ENCODE data around the gene GRAPL.
"Not testable (repeated sequence)": the region's sequence is repeated elsewhere in the genome, so short reads cannot be mapped to it uniquely, and the experiment has no call there.

Gene GRAPL

GRCh38 chr17:19137959-19138358 lies 10.6 kb downstream of the GRAPL start:
- not testable (repeated sequence) for DNase-seq

- not testable (repeated sequence) for DNase-seq
Measured at GRCh38 chr17:19141366-19142155, 14.2 kb downstream of the GRAPL start.

- not testable (repeated sequence) for DNase-seq
Measured at GRCh38 chr17:19142419-19142818, 15.0 kb downstream of the GRAPL start.

- not testable (repeated sequence) for DNase-seq
Measured at GRCh38 chr17:19143097-19143777, 15.8 kb downstream of the GRAPL start.

GRCh38 chr17:19144373-19144772 lies 17.0 kb downstream of the GRAPL start:
- DNase-seq: not testable (repeated sequence)

GRCh38 chr17:19145471-19145870 lies 18.1 kb downstream of the GRAPL start:
- not testable (repeated sequence) for DNase-seq

GRCh38 chr17:19150678-19151615 lies 23.6 kb downstream of the GRAPL start:
- not testable (repeated sequence) for DNase-seq

GRCh38 chr17:19157628-19158027 lies 30.2 kb downstream of the GRAPL start:
- DNase-seq: not testable (repeated sequence)

DNA sequence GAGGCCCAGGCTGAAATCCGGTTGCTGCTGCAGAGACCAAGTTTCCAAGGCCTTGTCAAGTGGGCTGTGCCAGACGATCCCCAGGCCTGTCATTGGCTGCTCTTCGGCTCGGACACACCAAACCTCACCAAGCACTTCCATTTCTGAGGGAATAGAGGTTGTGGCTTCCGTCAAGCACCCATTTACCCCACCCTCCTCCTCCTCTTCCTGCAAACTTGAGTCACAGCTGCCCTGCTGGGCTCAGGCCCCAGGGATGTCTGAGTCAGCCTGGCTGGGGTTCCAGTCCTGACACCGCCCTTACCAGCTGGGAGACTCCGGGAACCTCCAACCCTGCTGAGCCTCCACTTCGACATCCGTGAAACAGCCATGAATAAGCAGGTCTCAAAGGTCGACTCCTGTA lies 31.1 kb downstream of the GRAPL start:
- not testable (repeated sequence) for DNase-seq

DNA sequence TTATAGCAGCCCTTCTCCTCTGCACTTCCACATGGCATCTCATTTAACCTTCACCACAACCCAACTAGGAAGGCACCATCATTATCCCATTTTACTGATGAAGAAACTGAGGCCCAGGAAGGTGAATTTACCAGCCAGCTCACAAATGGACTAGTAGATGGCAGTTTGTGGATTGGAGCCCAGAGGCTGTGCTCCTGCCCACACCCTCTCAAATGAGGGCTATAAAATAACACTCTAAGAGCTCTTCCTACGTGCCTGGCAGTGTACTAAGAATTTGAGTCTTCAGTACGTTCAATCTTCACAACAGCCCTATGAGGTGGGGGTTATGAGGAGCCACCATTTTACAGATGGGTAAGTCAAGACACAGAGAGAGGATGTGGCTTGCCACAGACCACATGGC lies 31.5 kb downstream of the GRAPL start:
- not testable (repeated sequence) for DNase-seq

- not testable (repeated sequence) for DNase-seq
Measured at GRCh38 chr17:19161308-19162107, 34.1 kb downstream of the GRAPL start.

DNA sequence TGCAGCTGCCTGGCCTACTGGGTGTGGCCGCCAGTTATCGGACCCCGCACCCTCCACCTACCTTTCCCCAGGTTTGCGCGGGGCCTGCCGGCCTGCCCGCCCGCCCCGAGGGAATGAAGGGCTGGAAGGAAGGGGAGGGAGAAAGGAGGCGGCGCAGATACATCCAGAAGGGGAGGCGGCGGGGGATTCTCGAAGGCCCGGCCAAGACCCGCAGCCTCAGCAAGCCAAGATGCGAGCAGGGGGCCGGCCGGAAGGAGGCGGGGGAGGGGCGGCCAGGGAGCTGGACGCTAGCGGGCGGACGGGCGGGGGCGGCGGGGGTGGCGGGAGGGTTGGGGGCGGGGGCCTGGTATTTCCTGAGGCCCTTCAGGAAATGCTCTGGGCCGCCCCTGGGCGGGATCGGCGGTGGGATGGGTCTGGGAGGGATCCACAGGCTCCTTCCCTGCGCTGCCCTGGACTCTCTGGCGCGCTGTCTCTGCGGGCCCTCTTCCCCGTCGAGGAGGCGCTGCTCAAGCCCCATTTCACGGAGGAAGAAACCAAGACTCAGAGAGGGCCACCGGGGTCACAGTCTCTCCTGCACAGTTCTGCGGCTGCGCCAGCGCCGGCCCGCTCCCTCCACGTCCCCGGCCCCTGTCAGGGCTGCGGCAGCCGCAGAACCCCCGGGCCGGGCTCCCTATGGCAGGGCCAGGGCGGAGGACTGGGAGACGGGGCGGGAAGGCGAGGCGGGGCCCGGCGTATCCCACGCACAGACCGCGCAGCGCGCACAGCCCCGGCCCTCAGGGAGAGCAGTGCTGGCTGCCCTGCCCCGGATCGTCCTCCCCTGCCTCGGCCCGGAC lies 35.2 kb downstream of the GRAPL start:
- not testable (repeated sequence) for DNase-seq

- DNase-seq: not testable (repeated sequence)
Measured at GRCh38 chr17:19174422-19174821, 47.0 kb downstream of the GRAPL start.

GRCh38 chr17:19175410-19175809 lies 48.0 kb downstream of the GRAPL start:
- not testable (repeated sequence) for DNase-seq

- DNase-seq: not testable (repeated sequence)
Measured at GRCh38 chr17:19181040-19181875, 53.9 kb downstream of the GRAPL start.

- DNase-seq: not testable (repeated sequence)
Measured at GRCh38 chr17:19187883-19188869, 60.8 kb downstream of the GRAPL start.

- not testable (repeated sequence) for DNase-seq
Measured at GRCh38 chr17:19188870-19189708, 61.7 kb downstream of the GRAPL start.
